ENCODE measurements around the gene AP2B1.
"Not testable (repeated sequence)": the region's sequence is repeated elsewhere in the genome, so short reads cannot be mapped to it uniquely, and the experiment has no call there.

The AP2B1 gene

GRCh38 chr17:35703308-35703707 lies 116.2 kb downstream of the AP2B1 start:
- DNase-seq, result not testable (repeated sequence)

GRCh38 chr17:35705230-35705629 lies 118.1 kb downstream of the AP2B1 start:
- DNase-seq, result no peak

GRCh38 chr17:35705705-35706104 lies 118.6 kb downstream of the AP2B1 start:
- DNase-seq, result no peak

GRCh38 chr17:35708149-35708548 lies 121.0 kb downstream of the AP2B1 start:
- no peak for DNase-seq

GRCh38 chr17:35708951-35709350 lies 121.8 kb downstream of the AP2B1 start:
- DNase-seq, result no peak

- no peak for DNase-seq
These were observed 122.8 kb downstream of the AP2B1 start for GRCh38 chr17:35709874-35710273.

GRCh38 chr17:35710950-35711349 lies 123.8 kb downstream of the AP2B1 start:
- DNase-seq, result no peak

GRCh38 chr17:35713069-35713728 lies 126.1 kb downstream of the AP2B1 start:
- no peak for DNase-seq

GRCh38 chr17:35714988-35715387 lies 127.9 kb downstream of the AP2B1 start:
- DNase-seq, result no peak

- DNase-seq, result no peak
These were observed 128.3 kb downstream of the AP2B1 start for GRCh38 chr17:35715416-35715815.

- DNase-seq, result no peak
These were observed 129.1 kb downstream of the AP2B1 start for GRCh38 chr17:35716173-35716572.

- DNase-seq, result no peak
These were observed 129.9 kb downstream of the AP2B1 start for GRCh38 chr17:35716897-35717465.

GRCh38 chr17:35717475-35717874 lies 130.4 kb downstream of the AP2B1 start:
- DNase-seq, result no peak

- no peak for DNase-seq
These were observed 136.6 kb downstream of the AP2B1 start for GRCh38 chr17:35723735-35724134.

- DNase-seq, result no peak
These were observed 137.9 kb downstream of the AP2B1 start for GRCh38 chr17:35725058-35725457.

GRCh38 chr17:35725802-35726126 lies 138.6 kb downstream of the AP2B1 start:
- no peak for DNase-seq

- no peak for DNase-seq
These were observed 139.2 kb downstream of the AP2B1 start for GRCh38 chr17:35726127-35726952.

GRCh38 chr17:35726953-35727460 lies 139.9 kb downstream of the AP2B1 start:
- DNase-seq, result no peak

- no peak for DNase-seq
These were observed 140.5 kb downstream of the AP2B1 start for GRCh38 chr17:35727635-35728034.

GRCh38 chr17:35728551-35728950 lies 141.4 kb downstream of the AP2B1 start:
- no peak for DNase-seq

- no peak for DNase-seq
These were observed 142.3 kb downstream of the AP2B1 start for GRCh38 chr17:35729405-35729833.

- no peak for DNase-seq
These were observed 143.4 kb downstream of the AP2B1 start for GRCh38 chr17:35730400-35731005.

GRCh38 chr17:35731239-35731916 lies 144.3 kb downstream of the AP2B1 start, which contains the start of gene RASL10B:
Gene RASL10B (plus strand): TSS chr17:35731639. CDS start chr17:35735185, 3,546 bp downstream.
- DNase-seq, result peak; percentile 37

Measured in CD4-positive, alpha-beta T cell treated with Interleukin-10 for 1 hour (primary cell).